ENCODE results near the gene MED12L.

MED12L gene

DNA sequence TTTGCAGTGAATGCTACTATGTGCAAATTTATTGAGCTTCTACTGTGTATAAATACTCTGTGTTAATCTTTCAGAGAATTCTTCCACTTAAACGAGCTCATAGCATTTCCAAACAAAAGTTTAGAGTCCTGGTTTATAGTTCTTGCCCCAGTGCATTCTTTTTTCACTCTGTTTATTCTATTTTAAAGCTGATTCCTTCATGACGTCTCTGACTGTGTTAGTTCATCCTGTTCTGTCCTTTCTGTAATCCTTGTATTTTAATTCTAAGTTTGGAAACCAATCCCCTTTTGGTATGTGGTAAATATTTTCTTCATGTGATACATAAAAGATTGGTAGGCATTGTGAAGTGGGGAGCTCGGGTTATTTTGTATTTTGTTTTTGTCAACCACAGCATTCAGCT, 174.2 kb downstream of the MED12L start:
- no peak for DNase-seq

DNA sequence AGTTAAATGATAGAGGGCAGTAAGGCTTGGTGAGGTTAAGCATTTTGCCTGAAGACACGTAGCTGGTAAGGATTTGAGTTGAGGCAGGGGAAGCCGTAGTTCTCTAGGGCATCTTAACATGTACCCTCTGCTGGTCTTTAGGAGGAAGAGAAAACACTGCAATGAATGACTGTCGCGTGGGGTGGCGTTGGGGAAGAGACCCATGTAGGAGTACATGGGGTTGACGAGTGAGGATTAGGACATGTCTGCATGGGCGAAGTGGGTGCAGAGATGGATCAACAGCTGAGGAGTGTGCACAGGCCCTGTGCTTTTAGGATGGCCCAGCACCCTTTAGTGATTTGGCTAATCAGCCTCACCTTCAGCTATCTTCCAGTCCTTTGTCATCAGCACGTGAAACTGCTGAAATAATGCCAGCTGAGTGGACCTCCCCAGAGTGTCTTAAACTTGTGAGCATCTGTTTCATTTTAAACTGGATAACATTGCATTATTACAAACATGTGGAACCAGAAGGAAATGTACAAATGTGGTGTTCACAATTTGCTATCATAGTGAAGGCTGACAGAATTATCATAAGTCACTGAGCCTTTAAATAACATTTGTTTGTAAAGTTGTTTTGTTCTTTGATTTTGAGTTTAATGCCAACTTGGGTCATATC, 177.5 kb downstream of the MED12L start:
- no peak for DNase-seq

DNA sequence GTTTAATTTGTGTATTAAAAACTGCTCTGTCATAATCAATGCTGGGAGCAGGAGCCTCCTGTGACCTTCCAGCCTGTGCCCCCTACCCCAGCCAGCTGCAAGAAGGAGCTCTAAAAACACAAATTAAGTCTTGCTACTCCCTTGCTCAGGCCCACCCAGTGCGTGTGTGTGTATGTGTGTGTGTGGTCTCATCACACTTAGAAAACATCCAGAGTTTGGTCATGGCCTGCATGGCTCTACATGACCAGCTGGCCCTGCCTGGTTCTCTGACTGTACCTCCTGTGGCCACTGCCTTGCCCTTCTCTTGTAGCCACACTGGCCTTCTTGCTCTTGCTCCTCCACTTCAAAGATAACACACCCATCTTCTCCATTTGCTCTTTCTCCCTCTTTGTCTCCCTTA, 179.1 kb downstream of the MED12L start:
- no peak for DNase-seq

DNA sequence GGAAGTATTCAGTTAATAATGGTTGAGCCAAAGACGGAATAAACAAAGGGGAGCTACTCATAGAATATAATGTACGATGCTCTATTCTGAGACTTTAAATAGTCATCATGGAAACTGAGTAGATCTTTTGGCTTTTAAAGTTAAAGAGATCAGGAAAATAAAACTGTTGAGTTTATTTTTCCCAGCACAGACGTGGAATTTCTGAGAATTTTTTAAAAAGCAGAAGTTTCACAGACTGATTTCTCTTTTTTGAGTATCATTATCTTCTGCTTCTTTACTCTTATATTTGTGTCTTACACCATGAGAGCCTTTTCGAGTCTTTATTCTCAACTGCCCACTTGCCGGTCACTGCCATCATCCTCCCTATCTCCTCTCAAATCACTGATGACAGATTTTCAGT, 179.7 kb downstream of the MED12L start:
- no peak for DNase-seq

DNA sequence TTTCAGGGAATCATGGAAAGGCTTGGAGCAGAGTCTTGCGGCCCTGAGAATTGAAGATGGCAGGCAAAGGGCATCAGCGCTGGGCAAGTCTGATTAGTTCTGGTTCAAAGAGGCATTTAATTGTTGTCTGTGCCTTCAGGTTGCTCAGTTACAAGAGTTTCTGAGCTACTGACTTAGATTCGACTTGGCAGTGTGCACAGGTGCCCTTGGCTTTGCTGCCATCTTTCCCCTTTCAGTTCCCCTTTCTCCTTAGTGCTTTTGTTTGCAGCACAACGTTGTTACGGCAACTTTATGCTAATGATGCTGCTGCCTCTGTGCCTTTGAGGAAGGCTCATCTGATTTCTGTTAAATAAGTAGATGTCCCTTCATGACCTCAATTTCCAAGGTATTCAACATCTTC, 180.4 kb downstream of the MED12L start:
- DNase-seq, result no peak

DNA sequence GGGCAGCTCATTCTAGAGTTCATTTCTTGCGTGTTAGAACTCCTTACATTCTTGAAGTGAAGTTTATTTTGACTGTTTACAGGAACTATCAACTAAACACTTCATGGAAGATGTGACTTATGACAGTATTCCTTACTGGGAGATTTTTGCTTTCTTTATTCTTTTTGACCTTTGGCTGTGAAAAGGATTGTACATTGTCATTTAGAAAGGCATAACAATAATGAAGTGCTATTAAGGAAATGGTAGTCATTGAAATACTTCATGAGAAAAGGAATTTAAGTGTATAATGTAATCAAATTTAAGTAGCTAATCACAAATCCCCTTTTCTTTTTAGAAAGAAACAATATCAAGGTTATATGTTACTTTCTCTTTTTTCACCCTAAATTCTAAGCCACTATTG, 181.6 kb downstream of the MED12L start:
- no peak for DNase-seq

DNA sequence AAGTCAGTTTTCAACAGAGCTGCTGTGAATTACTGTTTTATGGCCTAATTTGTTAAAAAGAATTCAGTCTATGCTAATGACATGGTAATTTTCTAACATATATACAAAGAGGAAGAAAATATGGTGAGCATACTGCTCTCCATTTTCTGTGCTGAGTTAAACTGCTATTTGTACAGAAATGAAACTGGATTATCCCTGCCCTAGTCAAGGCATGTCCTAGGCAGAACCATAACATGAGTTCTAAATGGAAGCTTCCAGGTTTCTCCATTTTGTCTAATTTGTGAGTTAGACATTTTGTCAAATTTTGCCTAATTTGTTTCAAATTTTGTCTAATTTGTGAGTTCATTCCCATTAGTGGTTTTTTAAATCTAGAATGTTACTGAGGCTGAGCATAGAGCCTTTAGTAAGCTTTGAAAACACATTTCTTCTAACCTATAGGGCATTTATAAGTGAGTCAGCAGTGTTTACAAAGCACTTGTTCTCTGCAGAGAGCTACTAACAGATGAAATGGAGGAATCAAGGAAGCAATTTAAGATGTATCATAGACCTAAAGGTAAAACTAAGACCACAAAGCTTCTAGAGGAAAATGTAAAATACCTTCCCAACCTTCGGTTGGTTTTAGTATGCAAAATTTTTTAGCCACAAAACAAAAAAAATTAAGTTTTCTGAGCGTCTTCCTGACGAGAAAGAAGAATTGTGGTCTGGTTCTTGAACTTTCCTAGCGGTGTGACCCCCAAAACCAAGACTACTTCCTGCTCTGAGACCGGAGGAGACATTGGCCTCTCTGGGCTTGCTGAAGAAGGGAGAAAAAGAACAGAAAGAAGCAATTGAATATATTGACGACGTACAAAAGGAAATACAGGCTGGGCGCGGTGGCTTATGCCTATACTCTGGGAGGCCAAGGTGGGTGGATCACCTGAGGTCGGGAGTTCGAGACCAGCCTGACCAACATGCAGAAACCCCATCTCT, 183.1 kb downstream of the MED12L start:
- DNase-seq, result peak; percentile 44

DNA sequence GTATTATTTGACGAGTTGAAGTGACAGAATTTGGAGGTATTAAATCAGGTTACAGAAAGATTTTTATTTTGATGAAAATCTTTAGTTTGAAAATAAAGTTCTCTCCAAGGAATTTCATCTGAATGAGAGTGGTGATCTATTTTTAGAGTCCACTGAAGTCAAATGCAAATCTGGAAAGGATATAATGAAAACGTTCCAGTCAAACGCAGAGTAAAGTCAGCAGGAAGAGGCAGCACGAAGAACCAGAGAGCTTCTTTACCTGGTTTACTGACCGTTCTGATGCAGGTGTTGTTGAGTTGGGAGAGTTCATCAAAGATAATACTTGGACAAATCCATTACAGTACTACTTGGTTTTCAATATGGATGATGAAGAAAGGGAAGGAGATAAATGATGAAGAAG, 184.2 kb downstream of the MED12L start:
- no peak for DNase-seq

DNA sequence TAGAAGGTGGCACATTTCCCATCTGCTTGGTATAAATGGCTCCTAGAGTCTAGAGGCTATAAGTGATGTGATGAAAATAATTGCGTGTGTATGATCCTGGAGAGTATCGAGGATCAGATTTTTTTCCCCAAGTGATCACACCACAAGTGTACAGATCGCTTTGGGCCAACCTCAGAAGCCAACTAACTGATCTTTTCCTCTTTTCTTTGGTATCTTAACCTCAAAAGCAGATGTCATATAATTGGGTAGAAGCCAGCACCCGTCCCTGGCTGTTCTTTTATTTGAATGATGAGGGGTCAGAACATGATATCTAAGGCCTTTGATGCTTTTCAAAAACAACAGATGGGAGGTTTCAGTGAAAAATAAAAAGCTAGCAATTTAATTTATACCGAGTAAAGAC, 189.6 kb downstream of the MED12L start:
- DNase-seq, result no peak

DNA sequence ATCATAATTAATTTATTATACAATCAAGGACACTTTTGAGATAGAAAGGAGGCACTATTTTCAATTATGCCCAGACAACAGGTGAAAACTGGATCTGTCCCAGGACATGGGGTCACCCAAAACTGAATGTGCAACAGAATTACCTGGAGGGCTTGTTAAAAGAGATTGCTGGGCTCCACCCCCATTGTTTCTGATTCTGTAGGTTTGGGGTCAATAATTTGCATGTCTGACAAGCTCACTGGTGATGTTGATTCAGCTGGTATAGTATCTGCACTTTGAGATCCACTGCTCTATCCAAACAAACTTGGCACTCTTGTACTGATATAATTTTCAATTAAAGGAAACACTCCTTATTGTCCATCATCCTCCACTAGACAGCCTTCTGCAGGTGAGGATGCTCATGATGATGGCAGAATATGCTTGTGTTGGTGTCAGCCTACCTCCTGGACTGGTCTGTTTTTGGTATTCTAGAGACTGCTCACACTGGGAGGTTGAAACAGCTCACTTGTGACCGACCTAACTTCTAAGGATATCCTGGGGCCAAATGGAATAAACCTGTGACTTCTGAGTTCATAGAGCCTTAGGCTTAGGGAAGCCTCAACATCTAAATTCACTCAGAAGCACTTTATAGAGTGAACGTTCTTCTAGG, 190.7 kb downstream of the MED12L start:
- no peak for DNase-seq

DNA sequence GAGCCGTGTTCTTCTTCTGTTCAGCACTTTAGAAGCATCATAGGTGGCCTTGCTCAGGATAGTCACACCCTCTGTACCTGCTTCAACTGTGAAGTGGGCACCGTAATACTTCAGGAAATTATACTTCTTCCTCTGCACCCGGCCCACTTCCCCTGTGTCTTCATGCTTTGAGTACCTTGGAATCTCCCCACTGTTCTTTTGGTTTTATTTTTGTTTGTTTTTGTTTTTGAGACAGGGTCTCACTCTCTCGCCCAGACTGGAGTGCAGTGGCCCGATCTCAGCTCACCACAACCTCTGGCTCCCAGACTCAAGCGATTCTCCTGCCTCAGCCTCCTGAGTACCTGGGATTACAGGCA, 191.2 kb downstream of the MED12L start:
- no peak for DNase-seq

DNA sequence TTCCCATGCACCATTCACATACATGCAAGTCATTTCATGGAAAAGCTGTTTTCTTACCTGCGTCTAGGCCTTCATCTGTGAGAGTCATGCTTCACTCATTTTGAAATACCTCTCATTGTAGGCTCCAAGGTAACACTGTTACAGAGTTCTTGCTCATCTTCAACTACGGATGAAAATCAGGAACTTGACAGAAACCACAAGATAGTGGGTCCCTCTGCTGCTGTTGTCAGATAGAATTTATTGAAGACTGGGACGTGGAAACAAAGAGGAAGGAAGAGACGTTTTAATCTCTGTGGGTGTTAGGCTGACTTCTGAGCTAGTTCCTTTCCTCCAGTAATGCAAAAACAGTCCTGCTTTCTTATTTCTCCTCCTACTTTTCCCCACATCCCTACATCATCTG, 192.8 kb downstream of the MED12L start, which contains the start of gene P2RY14:
Gene P2RY14 (minus strand): TSS at position 313 of the 400 bp plus-strand sequence. CDS start 64,226 bp downstream, outside the sequence.
- no peak for DNase-seq

DNA sequence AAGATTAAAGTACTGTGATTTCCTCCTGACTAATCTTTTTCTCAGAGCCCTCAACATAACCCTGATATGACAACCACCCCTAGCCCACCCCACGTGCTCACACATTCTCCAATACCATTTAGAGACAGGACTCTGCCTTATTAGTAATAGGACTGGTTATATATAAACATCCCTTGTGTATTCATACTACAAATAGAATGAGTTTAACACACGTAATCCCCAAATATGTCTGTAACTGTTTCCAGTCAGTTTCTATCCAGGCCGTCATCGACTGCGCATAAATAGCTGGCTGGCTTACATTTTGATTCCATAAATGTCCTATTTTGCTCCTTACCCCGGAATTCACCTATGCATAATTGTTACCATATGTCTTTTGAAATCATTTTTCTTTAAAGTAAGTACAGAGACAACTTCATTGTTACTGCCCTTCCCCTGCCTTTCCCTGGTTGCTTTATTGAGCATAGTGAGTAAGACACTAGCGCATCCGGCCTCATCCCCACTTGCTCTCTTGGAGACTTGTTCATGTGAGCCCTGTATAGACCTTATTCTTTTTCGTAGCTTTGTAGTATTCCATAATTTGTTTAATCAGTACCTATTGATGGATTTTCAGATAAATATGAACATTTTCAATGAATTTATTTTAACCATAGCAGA, 196.3 kb downstream of the MED12L start:
- no peak for DNase-seq

DNA sequence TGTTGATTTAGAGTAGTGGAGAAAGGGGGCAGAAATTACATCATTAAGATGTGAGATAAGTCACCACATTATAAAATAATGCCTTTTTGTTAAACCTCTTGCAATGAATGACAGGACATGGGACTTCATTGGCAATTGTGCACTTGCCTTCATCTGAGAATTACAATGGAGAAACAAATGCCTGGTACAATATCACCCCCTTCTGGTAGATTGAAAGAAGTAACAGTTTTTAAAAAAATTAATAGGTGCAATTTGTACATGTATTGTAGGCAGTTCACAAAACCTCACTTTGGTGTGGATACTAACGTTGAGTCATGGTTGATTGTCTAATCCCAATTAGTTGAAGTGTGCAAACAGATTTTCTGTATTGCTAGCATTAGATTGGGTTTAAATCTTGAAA, 197.5 kb downstream of the MED12L start:
- no peak for DNase-seq

DNA sequence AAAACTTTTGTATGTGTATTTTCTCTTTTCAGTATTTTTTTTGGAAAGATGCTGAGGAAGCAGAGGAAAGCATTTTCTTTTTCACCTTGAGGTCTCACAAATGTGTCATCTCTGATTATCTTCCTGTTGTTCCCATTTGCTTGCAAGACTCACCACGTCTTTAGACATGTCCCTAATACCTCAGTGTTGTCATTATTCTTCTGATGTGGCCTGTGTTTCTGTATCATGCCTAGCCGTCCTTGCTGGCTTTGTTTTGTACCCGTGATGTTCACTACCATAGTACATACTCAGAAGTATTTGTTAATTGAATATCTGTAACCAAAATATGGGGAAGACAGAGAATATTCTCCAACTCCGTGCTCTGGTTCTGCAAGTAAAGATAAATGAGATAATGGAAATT, 197.9 kb downstream of the MED12L start:
- DNase-seq, result no peak

DNA sequence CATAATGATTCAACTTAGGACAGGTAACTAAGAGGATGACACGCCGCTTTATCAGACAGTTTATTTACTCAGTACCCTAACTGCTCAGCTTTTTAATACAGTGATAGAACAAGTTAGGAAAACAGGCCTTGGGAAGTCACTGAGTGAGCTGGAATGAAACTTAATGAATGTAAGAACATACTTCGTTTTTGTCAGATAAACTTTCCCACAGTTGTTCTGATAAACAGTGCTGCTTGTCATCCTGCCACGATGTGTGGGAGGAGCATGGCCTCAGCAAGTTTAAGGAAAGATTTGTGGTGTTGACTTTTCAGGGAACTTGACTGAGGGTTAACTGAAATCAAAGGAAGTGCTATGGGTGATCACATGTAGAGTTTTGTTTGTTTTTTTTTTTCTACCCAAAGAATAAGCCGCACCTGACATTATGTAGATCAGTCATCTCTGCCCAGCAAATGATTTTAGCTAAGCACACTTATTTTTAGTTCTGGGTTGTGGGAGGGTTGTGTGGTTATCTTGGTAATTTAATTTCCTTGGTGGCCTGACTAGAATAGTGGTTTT, 198.5 kb downstream of the MED12L start:
- peak; percentile 48 for DNase-seq

DNA sequence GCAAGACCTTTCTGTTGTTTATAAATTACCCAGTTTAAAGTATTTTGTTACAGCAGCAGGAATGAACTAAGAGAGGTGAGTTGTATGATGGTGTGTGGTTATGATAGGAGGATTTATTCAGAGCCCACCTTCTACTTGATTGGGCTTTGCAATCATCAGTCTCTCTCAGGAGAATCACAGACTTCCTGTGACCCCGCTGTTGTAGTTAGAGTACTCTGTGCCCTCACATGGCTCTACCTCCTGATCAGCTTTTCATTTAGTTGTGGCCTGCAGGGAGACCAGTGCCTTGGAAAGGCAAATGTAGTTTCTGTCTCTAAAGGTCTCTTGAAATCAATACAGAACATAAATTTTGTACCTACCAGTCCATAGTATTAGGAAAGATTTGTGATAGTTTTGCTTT, 200.5 kb downstream of the MED12L start:
- no peak for DNase-seq

DNA sequence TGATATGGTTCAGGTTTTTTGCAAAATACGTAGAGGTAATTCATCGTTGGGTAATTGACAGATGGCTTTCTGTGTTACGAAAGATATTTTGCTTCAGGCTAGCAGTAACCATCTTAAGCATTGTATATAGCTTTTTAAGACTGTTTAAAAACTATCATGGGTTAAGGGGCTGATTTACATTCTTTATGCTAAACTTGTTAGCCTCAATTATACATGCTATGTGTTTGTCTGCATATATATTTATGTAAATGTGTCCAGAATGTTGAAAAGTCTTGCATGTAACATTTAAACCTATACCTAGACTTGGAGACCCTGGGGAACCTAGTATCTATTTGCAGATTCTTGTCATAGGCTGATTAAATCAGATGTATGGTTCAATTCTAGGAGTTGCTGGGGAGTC, 204.0 kb downstream of the MED12L start:
- DNase-seq, result no peak

DNA sequence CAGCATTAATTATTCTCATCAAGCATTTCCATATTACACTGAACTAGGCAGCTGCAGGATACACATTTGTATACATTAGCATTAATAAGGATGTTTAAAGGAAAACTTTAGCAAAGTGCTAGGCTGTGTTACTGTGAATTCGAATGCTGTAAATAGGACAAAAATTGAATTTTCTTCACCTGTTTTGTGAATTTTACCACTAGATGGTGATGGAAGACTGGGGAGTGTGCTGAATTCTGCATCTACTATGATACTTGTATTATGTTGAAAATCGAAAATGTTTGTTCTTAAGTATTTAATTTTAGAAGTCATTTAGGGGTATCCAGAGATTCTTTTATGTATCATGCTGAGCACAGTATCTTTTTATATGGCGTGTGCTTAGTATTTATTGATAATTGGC, 205.2 kb downstream of the MED12L start:
- no peak for DNase-seq

DNA sequence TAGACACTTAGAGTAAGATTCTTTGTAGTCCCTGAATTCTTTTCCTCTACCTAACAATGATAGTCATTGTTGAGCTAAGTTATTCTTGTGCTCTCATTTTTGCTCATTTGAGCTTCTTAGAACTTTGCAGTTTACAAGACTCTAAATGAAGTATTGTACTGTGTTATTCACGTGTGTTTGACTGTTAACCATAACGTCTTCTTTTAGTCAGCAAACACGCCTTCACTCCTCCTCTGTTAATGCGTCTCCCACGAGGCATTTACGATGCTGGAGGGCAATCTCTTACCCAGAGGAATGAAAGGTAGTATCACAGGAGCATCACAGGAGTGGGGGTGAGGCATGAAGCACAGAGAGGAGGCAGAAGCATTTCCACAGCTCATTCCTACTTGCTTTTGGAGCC, 207.7 kb downstream of the MED12L start:
- no peak for DNase-seq

DNA sequence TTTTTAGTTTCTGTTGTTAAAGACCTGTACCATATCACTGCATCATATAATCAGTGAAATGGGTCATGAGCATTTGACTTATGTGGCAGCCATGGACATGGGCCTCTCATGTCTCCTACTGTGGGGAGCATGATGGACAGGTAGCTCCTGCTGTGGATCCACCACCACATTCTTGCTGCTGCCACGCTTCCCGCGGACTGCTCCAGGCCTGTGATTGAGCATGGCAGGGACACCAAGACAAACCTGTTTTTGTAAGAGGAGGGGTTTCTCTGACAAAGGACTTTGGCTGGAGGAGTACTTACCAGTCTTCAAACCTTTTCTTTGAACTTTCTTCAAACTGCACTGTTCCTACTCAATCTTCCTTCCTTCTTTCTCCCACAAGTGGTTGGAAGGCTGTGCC, 210.8 kb downstream of the MED12L start:
- DNase-seq, result no peak

DNA sequence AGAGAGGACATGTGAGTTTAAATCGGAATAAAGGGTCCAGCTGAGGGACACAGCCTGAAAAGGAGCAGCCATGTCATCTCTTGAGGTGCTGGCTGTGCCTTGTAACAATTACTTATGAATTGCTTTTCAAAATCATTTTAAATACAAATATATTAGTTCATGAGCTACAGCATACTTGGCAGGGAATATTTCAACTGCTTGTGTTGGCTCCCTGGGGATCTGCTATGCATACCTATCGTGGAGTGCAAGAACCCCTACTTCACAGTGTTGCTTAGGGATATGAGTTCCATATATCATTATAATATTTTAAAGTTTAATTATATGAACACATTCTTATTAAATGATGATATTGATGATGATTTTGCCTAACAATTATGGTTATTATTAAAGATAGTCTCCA, 212.0 kb downstream of the MED12L start:
- no peak for DNase-seq

DNA sequence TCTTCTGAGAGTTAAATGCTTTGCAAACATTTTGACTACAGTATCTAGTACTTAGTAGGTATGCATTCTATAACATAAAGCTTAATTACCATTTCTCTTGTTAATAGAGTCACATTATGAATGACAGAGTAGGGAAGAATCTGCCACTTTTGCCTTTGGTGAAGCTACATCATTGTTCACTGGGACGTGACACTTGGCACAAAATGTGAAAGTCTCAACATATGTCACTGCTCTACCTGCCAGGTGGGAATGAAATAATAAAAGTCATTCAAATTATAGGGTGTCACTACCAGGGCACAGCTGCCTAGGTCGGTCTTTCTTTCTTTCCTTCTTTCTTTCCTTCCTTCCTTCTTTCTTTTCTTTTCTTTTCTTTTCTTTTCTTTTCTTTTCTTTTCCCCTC, 213.5 kb downstream of the MED12L start:
- no peak for DNase-seq

All from stimulated activated CD4-positive, alpha-beta T cell treated with anti-CD3 and anti-CD28 coated beads, Interleukin-15, amount 100 ng/mL, for 24 hours (primary cell).